ENCODE results near the gene UBE2D3. TPM values are rescaled to one million over a fixed set of nuclear protein-coding genes. Genes with fewer than 3 reads are reported as not detected.

UBE2D3 gene
- polyA plus RNA-seq (2011; rRNA removed): 381 and 534 TPM in 2 replicates
- polyA minus RNA-seq (2011; rRNA and poly(A)+ RNA removed): 323 and 366 TPM in 2 replicates

- Histone ChIP-seq H3K27ac (ENCODE audit: low read depth, low read length) (peak within 1 kb of the TSS; percentile 100), H3K27me3 (ENCODE audit: control insufficient read depth, insufficient read depth, low read length) (no peaks in the 10 kb centered on the region), H3K4me3 (ENCODE audit: low read depth, low read length) (peak within 1 kb of the TSS; percentile 92), H3K9me3 (ENCODE audit: control insufficient read depth, insufficient read depth, low read length) (no peaks in the 10 kb centered on the region; the same call in 1 of the 2 replicates)
- ChIA-PET CTCF (interaction anchor here (1.7 to 1.9 kb wide), 2 partner anchors 207 to 396 kb away, joined by 6 to 8 read pairs; no protein-coding TSS in a partner anchor), POLR2A (interaction anchor here (0.7 to 4.2 kb wide), 17 partner anchors 10 to 396 kb away, joined by 3 to 46 read pairs (median 5); partner anchors contain the start of genes CISD2 and MANBA)
- no peak for TF ChIP-seq CTCF (IDR thresholded peaks at IDR 0.05; ENCODE audit: low read depth, low read length)
- DNase-seq (ENCODE audit: low read depth, low spot score): peak; percentile 95
Observed at GRCh38 chr4:102826890-102827673, at the start of gene UBE2D3. Gene UBE2D3, minus strand, starts transcription at chr4:102827551. Its CDS starts 1,043 bp downstream, at chr4:102826508.

- Histone ChIP-seq H3K9me3 (ENCODE audit: control insufficient read depth, insufficient read depth, low read length) (peaks cover 5% of the 10 kb centered on the region; the same call in 1 of the 2 replicates), H3K4me3 (ENCODE audit: low read depth, low read length) (no peak overlapping the region), H3K27ac (ENCODE audit: low read depth, low read length) (no peak overlapping the region), H3K27me3 (ENCODE audit: control insufficient read depth, insufficient read depth, low read length) (no peaks in the 10 kb centered on the region)
- CTCF ChIA-PET: no interaction called here
- no peak for DNase-seq (ENCODE audit: low read depth, low spot score)
- no peak for TF ChIP-seq CTCF (IDR thresholded peaks at IDR 0.05; ENCODE audit: low read depth, low read length)
- POLR2A ChIA-PET: no interaction called here
Observed at GRCh38 chr4:102871772-102872171, 44.4 kb upstream of the UBE2D3 start.

- no peak for DNase-seq (ENCODE audit: low read depth, low spot score)
- CTCF ChIA-PET: interaction anchor here (0.5 to 1.4 kb wide), 4 partner anchors 244 to 440 kb away, joined by 3 to 8 read pairs (median 4); no protein-coding TSS in a partner anchor
- POLR2A ChIA-PET: interaction anchor here (1.0 to 2.2 kb wide), 4 partner anchors 43 to 249 kb away, joined by 3 to 46 read pairs (median 4); partner anchors contain the start of gene UBE2D3
- TF ChIP-seq CTCF (IDR thresholded peaks at IDR 0.05; ENCODE audit: low read depth, low read length): no peak
- H3K27me3 ChIP-seq (ENCODE audit: control insufficient read depth, insufficient read depth, low read length): no peaks in the 10 kb centered on the region
- peak overlapping the region; percentile 87 for H3K27ac ChIP-seq (ENCODE audit: low read depth, low read length)
- peak overlapping the region; percentile 91 for H3K4me3 ChIP-seq (ENCODE audit: low read depth, low read length)
- no peaks in the 10 kb centered on the region for H3K9me3 ChIP-seq (ENCODE audit: control insufficient read depth, insufficient read depth, low read length)
Observed at GRCh38 chr4:102869569-102870197, 42.3 kb upstream of the UBE2D3 start.

- no peak for TF ChIP-seq CTCF (IDR thresholded peaks at IDR 0.05; ENCODE audit: low read depth, low read length)
- ChIA-PET CTCF (interaction anchor here (0.6 to 1.4 kb wide), 4 partner anchors 223 to 439 kb away, joined by 4 to 8 read pairs (median 4); no protein-coding TSS in a partner anchor), POLR2A (interaction anchor here (0.5 to 2.2 kb wide), 7 partner anchors 40 to 295 kb away, joined by 3 to 46 read pairs (median 4); partner anchors contain the start of gene UBE2D3)
- peak; percentile 61 for DNase-seq (ENCODE audit: low read depth, low spot score)
- Histone ChIP-seq H3K9me3 (ENCODE audit: control insufficient read depth, insufficient read depth, low read length) (no peaks in the 10 kb centered on the region), H3K4me3 (ENCODE audit: low read depth, low read length) (peak within 1 kb of the TSS; percentile 91), H3K27me3 (ENCODE audit: control insufficient read depth, insufficient read depth, low read length) (no peaks in the 10 kb centered on the region), H3K27ac (ENCODE audit: low read depth, low read length) (peak within 1 kb of the TSS; percentile 87)
Observed at GRCh38 chr4:102868781-102869568, 41.6 kb upstream of the UBE2D3 start, which contains the start of gene CISD2. Gene CISD2, plus strand, starts transcription at chr4:102868992. Its CDS starts 93 bp downstream, at chr4:102869085.

Measured in AG04450 (cell line).